ENCODE measurements around the gene PRRX1.

Gene PRRX1

DNA sequence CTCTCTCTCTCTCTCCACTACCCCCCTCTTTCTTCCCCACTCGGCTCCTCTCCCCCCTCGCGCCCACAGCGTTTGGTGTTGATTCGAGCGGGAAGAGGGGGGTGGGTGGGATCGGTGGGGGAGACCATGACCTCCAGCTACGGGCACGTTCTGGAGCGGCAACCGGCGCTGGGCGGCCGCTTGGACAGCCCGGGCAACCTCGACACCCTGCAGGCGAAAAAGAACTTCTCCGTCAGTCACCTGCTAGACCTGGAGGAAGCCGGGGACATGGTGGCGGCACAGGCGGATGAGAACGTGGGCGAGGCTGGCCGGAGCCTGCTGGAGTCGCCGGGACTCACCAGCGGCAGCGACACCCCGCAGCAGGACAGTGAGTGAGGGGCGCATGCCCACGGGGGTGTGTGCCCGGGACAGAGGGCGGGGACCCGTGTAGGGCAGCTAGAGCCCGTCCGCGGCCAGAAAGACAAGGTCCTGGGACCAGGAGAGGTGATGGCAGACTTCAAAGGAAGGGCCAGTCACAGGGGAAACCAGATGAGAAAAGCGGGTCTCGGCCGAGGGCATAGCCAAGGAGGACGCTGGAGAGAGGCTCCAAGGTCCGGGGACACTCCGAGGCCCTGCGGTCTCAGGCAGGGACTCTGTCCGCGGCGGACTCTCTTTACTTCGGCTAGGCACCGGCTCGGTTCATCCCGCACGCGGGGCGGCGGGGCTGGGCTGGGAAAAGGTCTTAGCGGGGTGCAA is at the start of gene PRRX1:
Gene PRRX1 (plus strand): TSS at position 39 of the 735 bp plus-strand sequence. CDS start 88 bp downstream, at position 127.
- Mint-ChIP-seq H3K9me3 (no peaks in the 10 kb centered on the region), H3K4me3 (peak within 1 kb of the TSS; percentile 85 to 93 (median 93)), H3K27ac (peak within 1 kb of the TSS; percentile 92 to 97 (median 94)), H3K4me1 (peaks cover 63% of the 10 kb centered on the region), H3K27me3 (ENCODE audit: low read depth) (peaks cover 100% of the 10 kb centered on the region), H3K36me3 (ENCODE audit: low read depth) (peaks cover 34% of the 10 kb centered on the region)
- TF ChIP-seq, protein P1, sequence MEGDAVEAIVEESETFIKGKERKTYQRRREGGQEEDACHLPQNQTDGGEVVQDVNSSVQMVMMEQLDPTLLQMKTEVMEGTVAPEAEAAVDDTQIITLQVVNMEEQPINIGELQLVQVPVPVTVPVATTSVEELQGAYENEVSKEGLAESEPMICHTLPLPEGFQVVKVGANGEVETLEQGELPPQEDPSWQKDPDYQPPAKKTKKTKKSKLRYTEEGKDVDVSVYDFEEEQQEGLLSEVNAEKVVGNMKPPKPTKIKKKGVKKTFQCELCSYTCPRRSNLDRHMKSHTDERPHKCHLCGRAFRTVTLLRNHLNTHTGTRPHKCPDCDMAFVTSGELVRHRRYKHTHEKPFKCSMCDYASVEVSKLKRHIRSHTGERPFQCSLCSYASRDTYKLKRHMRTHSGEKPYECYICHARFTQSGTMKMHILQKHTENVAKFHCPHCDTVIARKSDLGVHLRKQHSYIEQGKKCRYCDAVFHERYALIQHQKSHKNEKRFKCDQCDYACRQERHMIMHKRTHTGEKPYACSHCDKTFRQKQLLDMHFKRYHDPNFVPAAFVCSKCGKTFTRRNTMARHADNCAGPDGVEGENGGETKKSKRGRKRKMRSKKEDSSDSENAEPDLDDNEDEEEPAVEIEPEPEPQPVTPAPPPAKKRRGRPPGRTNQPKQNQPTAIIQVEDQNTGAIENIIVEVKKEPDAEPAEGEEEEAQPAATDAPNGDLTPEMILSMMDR (IDR thresholded peaks at IDR 0.05; ENCODE audit: unreplicated experiment in 3 of 3) = no peak

- Mint-ChIP-seq H3K9me3 (peaks cover 9% of the 10 kb centered on the region), H3K36me3 (ENCODE audit: low read depth) (peaks cover 5% of the 10 kb centered on the region), H3K4me1 (peaks cover 20% of the 10 kb centered on the region), H3K4me3 (no peak overlapping the region), H3K27ac (no peak overlapping the region), H3K27me3 (ENCODE audit: low read depth) (no peaks in the 10 kb centered on the region)
- TF ChIP-seq, protein P1 (IDR thresholded peaks at IDR 0.05; ENCODE audit: unreplicated experiment in 3 of 3) = no peak
Measured at GRCh38 chr1:170617591-170618330, 46.2 kb upstream of the PRRX1 start.

DNA sequence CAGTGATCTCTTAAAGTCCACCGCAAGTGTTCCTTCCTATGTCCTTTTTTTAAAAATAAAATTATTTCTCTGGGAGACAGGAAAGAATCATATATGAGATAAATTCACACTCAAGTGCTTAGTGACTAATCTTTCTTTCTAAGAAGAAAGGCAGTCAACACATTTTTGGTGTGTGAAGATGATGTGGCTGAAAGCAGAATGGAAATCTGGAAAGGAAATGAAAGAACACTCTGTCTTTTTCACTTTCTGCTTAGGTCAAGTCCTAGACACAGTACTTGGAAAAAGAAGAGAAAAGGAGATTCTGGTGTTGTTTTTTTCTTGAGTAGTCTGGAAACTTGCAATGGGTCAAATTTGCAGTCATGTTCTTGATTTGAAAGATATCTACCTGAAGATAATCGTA is 45.5 kb upstream of the PRRX1 start:
- peaks cover 20% of the 10 kb centered on the region for H3K4me1 Mint-ChIP-seq
- no peak overlapping the region for H3K4me3 Mint-ChIP-seq
- TF ChIP-seq, protein P1 (IDR thresholded peaks at IDR 0.05; ENCODE audit: unreplicated experiment in 3 of 3) = no peak
- H3K36me3 Mint-ChIP-seq (ENCODE audit: low read depth) = no peaks in the 10 kb centered on the region
- H3K27ac Mint-ChIP-seq = no peak overlapping the region
- H3K27me3 Mint-ChIP-seq (ENCODE audit: low read depth) = no peaks in the 10 kb centered on the region
- H3K9me3 Mint-ChIP-seq = peaks cover 3% of the 10 kb centered on the region

DNA sequence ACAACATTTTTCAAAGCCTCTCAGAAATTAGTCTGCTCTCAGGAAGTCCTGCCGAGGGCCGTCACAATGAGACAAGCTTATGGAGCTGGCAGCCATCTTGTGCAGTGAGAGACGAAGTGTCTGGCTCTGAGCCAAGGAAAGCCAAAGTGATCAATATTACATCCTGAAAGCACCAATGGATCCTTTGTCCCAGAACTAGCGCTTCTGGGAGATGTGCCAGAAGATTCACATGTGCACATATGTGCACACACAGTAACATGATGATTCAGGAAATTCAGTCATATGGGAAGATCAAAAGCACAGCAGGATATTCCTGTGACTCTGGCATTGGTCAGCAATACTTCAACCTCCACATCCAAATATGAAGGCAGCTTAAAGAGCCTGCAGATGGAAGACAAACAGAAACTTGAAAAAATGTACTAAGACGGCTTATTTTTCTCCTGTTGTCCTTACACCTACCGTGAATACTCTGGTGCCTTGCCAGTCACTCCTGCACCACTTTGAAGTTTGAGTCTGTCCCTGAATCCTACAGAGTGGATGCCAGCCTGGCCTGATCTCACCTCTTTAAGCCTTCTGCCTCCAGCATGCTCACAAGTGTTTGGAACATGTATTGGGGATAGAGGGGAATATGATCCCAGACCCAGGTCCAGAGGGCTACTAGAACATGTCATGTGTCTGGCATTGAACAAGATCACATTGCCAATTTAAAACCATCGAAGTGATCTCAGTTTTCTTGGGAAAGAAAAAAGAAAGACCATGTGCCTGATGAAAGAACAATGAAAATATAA is 44.5 kb upstream of the PRRX1 start:
- no peak overlapping the region for H3K4me3 Mint-ChIP-seq
- TF ChIP-seq, protein P1 (IDR thresholded peaks at IDR 0.05; ENCODE audit: unreplicated experiment in 3 of 3) = no peak
- no peaks in the 10 kb centered on the region for H3K36me3 Mint-ChIP-seq (ENCODE audit: low read depth)

DNA sequence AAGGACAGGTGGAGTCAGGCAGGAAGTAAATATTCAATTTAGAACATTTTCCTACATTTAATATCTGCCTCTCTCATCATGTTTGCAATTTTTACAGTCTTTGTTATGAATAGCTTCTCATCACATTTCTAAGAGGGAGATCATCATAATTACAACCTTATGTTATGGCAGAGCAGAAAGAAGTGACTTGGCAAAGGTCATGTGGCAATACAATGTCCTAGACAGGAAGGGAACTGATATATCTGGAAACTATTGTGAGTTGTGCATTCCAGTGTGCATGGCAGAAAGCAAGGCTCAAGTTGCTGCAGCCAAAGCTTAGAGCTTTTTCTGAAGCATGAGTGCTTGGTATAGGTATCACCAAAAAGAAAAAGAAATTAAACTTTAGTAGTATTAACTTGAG is 43.8 kb upstream of the PRRX1 start:
- no peaks in the 10 kb centered on the region for H3K27me3 Mint-ChIP-seq (ENCODE audit: low read depth)
- no peaks in the 10 kb centered on the region for H3K36me3 Mint-ChIP-seq (ENCODE audit: low read depth)
- no peak overlapping the region for H3K27ac Mint-ChIP-seq
- TF ChIP-seq, protein P1 (IDR thresholded peaks at IDR 0.05; ENCODE audit: unreplicated experiment in 3 of 3) = no peak
- no peaks in the 10 kb centered on the region for H3K9me3 Mint-ChIP-seq
- H3K4me3 Mint-ChIP-seq = no peak overlapping the region
- H3K4me1 Mint-ChIP-seq = peaks cover 20% of the 10 kb centered on the region

More for the DNA sequence above, 44.5 kb upstream of the PRRX1 start:
- H3K27me3 Mint-ChIP-seq (ENCODE audit: low read depth) = no peaks in the 10 kb centered on the region
- H3K4me1 Mint-ChIP-seq = peaks cover 20% of the 10 kb centered on the region
- H3K27ac Mint-ChIP-seq = peak overlapping the region; percentile 13 to 54 (median 14)
- H3K9me3 Mint-ChIP-seq = no peaks in the 10 kb centered on the region
